ENCODE measurements around the gene GHITM.
"Not testable (repeated sequence)": the region's sequence is repeated elsewhere in the genome, so short reads cannot be mapped to it uniquely, and the experiment has no call there.

DNA sequence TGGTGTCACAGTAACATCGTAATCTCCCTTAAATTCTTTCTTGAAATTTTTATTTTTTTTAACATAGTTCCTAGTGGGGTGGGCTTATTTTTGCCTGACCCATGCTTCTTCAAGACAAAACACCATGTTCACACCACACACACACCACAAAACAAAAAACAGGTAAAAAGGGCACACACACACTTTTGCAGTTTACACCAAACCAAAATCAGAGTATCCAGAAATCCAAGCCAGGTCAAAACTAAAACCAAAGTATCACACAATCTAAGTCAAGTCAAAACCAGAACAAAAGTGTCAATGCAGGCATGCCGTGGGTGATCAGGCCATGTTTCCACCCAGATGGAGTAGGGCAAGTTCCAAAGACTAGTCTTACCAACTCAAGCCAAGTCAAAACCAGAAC is 31.9 kb downstream of the GHITM start:
- TF ChIP-seq, protein P1, sequence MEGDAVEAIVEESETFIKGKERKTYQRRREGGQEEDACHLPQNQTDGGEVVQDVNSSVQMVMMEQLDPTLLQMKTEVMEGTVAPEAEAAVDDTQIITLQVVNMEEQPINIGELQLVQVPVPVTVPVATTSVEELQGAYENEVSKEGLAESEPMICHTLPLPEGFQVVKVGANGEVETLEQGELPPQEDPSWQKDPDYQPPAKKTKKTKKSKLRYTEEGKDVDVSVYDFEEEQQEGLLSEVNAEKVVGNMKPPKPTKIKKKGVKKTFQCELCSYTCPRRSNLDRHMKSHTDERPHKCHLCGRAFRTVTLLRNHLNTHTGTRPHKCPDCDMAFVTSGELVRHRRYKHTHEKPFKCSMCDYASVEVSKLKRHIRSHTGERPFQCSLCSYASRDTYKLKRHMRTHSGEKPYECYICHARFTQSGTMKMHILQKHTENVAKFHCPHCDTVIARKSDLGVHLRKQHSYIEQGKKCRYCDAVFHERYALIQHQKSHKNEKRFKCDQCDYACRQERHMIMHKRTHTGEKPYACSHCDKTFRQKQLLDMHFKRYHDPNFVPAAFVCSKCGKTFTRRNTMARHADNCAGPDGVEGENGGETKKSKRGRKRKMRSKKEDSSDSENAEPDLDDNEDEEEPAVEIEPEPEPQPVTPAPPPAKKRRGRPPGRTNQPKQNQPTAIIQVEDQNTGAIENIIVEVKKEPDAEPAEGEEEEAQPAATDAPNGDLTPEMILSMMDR (conservative IDR thresholded peaks at IDR 0.05) = not testable (repeated sequence)
- TF ChIP-seq ZFX (IDR thresholded peaks at IDR 0.05) = not testable (repeated sequence)
